GM18867 (cell line): ENCODE measurements around the gene EVC.
"Not testable (repeated sequence)": the region's sequence is repeated elsewhere in the genome, so short reads cannot be mapped to it uniquely, and the experiment has no call there.

ENCODE experiments used
- ATAC-seq: cut with Tn5 transposase; IDR thresholded peaks from one replicate; pipeline ENCODE4 v1.9.1; 2021; ENCODE audit warnings: mild to moderate bottlenecking, moderate library complexity; ENCODE audit not compliant: unreplicated experiment

The EVC gene

DNA sequence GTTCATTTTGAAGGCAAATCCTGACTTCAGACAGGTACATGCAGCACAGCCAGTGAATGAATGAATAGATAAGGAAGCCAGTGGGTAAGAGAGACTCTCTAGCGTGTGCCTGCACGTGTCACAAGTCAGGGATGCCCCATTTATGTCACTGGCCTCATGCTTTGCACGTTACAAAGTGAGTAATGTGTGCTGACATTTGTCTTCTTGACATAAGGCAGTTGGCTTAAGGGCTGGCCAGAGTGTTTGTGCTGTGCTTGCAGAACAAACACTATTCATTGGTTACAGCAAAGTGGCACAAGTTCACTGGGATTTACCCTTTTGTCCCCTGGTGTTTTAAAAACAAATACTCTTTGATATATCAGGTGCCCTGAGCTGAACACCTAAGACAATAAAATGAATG, 125.9 kb downstream of the EVC start:
- no peak for ATAC-seq

DNA sequence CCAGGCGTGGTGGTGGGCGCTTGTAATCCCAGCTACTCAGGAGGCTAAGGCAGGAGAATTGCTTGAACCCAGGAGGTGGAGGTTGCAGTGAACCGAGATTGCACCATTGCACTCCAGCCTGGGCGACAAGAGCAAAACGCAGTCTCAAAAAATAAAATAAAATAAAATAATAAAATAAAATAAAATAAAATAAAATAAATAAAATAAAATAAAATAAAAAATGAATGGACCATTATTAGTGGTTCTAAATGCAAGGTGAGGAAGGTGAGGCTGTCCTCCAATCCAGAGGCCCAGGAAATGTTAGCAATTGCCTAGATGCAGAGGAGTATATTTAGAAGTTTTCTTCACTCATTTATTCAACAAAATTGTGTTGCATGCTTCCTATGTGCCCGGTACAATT, 126.5 kb downstream of the EVC start:
- ATAC-seq, result not testable (repeated sequence)

DNA sequence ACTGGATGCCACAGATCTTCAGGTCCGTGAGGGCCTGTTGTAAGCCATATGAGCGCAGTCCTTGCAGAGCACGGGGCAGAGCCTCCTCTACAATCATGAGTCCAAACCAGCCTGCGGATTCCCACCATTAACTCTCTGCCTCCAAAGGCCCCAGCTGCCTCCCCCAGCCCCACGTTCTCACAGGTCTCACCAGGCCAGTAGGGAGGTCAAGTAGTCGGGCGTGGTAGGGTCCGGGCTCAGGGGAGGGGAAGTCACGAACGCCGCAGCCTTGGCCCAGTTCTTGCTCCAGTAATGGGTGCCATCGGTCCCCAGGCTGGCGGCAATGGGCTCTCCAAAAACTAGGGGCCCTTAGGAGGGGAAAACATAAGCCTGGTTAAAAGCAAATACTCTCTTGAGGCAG, 128.3 kb downstream of the EVC start:
- ATAC-seq, result no peak

DNA sequence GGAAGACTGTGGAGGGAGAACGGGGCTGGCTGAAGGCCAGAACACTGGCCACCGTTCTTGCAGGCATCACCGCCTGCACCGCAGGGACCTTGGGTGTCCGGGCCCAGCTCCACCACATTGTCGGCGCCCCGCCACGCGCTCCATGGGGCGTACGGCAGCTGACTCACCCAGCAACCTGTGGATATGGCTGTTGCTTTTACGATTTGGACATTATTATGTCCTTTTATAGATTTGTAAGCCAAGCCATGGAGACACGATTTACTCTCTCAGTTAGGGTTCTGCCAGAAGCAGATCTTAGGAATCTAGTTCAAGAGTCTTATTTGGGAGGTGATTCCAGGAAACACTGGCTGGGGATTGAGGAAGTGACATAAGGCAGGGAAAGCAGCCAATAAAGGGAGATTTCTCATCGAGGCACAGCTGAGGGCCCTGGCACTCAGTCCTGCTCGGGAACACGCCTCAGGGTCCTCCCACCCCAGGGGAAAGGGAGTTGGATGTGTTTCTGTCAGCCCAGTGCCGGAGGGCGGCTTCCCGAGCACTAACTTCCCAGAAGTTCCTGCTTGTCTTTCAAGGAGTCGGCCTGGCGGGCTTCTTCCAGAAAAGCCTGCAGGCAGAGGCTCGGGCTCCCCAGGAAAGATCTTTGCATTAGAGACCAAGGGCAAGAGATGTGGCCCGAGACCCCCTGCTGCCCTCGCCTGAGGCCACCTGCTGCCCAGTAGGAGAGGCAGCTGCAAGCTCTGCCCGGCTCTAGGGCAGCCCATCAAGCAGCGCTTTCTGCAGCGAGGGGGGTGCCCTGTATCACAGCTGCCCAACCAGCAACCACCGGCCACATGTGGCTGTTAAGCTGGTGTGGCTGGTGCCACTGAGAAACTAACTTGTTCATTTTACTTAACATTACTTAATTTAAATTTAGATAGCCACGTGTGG, 129.0 kb downstream of the EVC start:
- ATAC-seq, result no peak

DNA sequence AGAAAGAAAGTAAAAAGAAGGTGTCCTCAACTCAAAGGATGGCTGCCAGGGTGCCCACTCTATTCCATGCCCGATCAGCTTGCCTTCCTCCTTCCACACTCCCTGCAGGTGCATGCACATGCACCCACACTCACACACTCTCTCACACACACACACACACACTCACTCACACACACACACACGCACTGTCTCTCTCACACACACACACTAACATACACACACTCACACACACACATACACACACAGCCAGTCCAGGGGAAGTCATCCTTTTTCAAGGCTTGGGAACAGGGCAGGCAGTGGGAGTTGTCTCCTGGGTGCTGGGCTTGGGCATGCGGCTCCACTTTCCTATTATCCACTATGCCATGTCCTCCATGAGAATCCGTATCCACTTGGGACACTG, 131.5 kb downstream of the EVC start:
- ATAC-seq, result no peak

DNA sequence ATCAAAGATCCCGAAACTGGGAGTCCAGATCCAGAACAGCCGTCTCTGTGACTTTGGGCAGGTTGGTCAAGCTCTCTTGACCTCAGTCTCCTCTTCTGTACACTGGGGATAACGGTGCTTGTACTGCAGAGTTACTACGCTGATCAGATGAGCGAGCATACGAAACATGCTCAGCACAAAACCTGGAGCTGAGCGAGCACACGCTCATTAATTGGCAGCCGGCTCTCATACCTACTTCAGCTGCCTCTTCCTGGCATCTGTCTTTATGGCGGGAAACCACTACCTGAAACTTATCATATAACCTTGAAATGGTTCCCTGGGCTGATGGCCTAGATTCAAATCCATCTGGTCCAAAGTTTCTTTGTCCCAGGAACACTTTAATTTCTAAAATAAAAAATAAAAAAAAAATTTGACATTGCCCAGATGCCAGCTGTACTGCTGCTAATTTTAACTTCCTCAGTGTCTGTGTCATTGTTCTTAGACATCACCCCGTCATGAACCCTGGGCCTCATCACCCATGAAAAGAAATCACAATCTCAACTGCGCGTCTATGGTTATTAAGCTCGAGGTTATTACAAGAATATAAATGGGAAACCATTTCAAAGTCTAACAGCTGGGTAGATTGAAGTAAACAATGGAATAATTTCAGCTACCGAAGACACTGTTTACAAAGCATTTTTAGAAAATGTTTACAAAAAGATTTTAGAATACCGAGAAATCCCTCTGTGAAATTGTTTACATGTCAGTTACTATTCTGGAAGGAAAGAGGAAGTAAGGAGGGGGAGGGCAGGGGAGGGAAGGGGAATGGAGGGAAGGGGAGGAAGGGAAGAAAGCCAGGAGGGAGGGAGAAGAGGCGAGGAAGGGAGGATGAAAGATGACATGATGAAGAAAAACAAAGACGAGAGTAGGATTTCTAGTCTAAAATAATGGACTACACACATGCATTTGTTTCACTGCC, 132.9 kb downstream of the EVC start:
- no peak for ATAC-seq

DNA sequence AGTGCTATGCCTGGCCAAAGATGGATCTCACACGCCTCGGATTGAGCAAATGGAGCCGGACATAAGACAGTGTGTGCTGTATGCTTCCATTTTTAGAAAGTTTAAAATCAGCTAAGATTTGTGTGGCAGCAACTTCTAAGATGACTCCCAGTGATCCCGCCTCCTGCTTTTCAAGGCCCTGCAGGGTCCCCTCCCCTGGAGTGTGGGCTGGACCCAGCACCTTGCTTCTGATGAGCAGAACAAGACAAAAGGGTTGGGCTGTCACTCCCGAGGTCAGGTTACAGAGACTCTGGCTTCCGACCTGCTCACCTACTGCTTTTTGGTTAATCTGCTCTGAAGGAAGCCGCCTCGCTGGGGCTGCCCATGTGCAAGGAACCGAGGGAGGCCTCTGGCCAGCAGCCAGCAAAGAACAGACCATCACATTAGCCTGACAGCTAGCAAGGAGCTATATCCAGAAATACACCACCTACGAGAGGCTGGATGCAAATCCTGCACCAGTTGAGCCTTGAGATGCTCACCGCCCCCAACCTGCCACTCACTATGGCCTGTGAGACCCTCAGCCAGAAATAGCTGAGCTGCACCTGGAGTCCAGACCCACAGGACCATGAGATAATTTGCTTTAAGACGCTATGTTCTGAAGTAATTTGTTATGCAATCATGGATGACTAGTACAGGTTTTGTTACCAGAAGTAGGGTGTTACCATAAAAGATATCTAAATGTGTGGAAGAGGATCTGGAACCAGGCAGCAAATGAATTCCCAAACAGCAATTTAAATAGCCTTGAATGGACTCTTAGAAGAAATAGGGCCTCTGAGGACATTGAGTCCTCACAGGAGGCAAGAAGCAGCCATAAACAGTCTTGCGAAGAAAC, 134.3 kb downstream of the EVC start:
- no peak for ATAC-seq

DNA sequence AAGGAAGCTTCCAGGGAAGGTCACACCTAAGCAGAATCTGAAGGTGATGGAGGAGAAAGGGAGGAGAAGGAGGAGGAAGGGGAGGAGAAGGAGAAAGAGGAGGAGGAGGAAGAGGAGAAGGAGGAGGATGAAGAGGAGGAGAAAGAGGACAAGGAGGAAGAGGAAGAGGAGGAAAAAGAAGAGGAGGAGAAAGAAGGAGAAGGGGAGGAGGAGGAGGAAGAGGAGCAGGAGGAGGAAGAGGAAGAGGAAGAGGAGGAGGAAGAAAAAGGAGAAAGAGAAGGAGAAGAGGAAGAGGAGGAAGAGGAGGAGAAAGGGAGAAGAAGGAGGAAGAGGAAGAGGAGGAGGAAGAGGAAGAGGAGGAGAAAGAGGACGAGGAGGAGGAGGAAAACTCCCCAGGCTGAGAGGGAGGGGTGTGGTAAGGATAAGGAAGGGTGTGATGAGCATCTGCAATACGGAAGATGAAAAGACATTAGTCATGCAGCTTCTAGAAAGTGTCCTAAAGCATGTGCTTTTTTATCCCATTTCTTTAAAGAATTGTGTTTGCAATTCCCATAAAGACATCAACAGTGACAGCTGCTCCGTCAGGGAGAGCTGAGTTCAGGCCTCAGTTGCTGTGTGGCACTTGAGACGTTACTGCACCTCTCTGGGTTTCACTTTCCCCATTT, 140.8 kb downstream of the EVC start:
- ATAC-seq, result no peak

DNA sequence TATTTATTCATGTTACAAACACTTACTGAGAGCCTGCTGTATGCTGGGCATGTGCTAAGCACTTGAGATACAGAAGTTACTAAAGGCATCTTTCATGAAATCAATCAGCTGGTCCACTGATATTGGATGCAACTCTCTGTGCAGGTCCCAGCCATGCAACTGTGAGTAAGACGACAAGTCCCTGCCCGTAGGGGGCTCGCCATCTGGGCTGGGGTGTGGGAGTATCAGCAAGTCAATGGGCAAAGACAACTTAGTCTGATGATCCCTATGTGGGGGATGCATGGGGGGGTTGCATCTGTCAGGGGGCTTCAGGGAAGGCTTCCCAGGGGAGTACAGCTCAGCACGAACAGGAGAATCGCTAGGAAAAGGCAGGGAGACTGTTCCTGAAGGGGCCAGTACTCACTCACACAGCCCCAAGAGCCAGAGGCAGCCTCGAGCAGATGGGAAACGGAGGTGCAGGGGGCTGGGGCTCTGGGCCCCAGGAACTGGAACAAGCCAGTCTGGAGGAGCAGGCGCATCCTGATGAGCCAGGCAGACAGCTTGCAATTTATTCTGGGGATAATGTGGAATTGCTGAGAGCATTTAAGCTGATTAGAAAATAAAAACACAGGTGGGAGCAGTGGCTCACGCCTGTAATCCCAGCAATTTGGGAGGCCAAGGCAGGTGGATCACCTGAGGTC, 141.7 kb downstream of the EVC start:
- ATAC-seq, result no peak

DNA sequence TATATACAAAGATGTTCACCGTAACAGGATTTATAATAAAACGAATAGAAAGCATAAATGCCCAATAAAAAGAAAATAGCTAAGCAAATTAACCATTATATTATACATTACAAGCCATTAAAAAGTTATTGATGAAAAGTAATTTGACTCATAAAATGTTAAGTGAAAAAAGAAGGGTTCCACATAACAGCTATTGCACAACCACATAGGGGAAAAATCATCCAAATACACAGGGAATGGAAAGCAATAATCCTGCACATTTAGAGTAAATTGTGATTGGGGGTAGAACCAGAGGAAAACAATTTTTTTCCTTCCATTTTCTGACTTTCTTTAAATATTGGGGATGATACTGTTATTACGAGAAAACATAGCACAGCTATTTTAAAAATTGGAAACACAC, 143.9 kb downstream of the EVC start:
- ATAC-seq, result no peak

DNA sequence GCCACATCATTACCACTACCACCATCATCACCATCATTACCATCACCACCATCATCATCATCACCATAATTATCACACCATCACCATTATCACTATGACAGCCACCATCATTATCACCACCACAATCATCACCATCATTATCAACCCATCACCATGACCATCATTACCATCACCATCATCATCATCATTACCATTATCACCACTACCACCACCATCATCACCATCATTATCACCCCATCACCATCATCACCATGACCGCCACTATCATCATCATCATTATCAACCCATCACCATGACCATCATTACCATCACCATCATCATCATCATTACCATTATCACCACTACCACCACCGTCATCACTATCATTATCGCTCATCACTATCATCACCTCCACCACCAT, 145.4 kb downstream of the EVC start:
- not testable (repeated sequence) for ATAC-seq

DNA sequence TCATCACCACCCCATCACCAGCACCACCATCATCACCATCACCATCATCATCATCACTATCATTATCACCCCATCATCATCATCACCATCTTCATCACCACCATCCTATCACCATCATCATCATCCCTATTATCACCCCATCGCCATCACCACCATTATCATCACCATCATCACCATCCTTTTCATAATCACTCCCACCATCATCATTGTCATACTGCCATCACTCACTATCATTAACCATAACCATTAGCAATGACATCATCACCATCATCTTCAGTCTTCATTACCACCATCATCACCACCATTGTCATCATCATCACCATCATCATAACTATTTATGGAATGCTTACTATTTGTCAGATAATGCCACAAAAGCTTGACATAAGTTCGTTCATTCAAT, 146.2 kb downstream of the EVC start:
- ATAC-seq, result no peak

DNA sequence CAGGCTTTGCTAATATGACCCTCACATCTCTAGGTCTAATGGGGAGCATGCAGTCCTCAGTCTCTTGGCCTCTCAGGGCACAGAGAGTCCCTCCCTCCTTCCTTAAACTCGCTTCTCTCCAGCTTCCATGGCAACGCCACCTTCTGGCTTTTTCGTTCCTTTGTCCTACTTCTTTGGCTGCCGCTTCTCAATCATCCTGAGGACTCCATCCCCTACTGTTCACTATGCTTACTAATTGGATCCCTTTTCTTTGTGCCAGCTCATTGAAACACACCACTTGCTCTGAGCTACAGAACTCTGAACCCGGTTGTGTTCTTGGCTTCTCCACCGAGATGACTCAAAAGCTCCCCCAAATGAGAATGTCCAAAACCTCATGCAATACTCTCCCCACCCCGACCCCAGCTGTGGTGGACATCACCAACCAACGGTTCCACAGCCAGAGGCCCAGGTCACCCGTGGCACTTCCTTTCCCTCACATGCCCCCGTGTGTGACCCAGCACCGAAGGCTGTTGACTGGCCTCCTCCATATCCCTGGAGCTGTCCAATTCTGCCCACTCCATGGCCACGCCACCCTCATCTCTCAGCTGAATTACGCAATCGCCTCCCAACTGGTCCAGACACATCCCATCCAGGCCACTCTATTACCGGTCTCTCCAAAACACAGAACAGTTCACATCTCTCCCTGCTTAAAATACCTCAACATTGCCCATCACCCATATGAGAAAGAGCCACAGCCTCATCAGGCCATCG, 147.2 kb downstream of the EVC start:
- ATAC-seq, result no peak

DNA sequence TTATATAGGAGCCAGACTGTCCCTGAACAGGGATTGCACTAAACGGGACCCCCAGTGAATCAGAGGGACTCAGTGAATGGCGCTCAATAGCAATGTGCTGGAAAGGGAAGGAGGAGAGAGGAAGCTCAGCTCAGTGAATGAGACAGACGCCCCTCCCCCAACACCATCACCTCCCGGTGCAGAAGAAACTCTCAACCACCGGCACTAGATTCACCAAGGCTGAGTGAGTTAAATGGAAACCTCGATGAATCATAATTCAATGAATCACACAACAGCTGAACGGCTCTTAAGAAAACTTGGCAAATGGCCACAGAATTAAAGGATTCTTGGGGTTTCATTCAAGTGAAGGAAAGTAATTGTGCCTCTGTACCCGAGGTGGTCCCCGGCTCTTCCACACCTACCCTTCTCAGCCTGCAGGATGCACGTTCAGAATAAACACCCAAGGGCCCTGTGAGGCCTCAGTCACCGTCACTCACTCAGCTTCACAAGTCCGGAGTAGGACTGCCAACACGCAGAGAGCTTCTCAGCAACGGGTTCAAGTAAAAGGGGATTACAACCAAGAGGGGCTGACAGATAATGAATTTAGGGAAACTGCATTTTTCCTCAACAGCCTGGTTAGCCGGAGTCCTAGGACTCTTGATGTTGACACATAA, 152.6 kb downstream of the EVC start:
- no peak for ATAC-seq
